Prostate gland (tissue), 1 donor: ENCODE measurements around the gene S100A10.

Source experiments
- POLR2A ChIP-seq: fragments of 450-650 bp; IDR thresholded peaks from one replicate; pipeline ENCODE4 v1.6.1; 2016; ENCODE audit warnings: antibody characterized with exemption, mild to moderate bottlenecking
- POLR2AphosphoS5 ChIP-seq: sonication (generic); formaldehyde crosslinking; IDR thresholded peaks from one replicate; pipeline ENCODE4 v1.6.1; 2017; ENCODE audit warnings: antibody characterized with exemption

GRCh38 chr1:151968058-151968457 lies 25.6 kb downstream of the S100A10 start:
- TF ChIP-seq POLR2AphosphoS5 (peak; percentile 34), POLR2A (no peak)
